Measurements from ENCODE around the gene PADI2.

Gene PADI2

GRCh38 chr1:17134034-17134433 lies 14.8 kb upstream of the PADI2 start:
- no peak for DNase-seq (ENCODE audit: low read depth)
- TF ChIP-seq CTCF (IDR thresholded peaks at IDR 0.05; ENCODE audit: insufficient read depth, low read depth, low read length, missing control alignments): no peak
- H3K4me3 ChIP-seq (ENCODE audit: low read length): no peak overlapping the region

GRCh38 chr1:17130138-17130635 lies 10.9 kb upstream of the PADI2 start:
- H3K4me3 ChIP-seq (ENCODE audit: low read length): no peak overlapping the region
- TF ChIP-seq CTCF (IDR thresholded peaks at IDR 0.05; ENCODE audit: insufficient read depth, low read depth, low read length, missing control alignments): no peak
- no peak for DNase-seq (ENCODE audit: low read depth)

DNA sequence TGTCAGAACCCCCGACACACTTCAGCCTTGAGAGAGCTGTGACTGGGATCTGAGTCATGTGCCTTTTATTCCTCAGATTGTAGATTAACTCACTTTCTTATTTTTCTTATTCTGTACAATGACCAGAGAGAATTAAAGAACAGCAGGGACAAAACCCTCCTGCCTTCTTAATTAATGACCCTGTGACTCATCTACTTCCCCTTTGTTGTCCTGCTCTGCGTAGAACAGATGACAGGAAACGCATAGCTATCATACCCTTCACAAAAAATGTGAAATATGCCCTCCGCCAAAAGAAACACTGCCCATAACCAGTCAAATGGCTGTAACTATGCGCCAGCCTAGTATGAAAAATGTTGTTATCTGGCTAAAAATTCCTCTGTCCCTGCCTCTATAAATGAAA lies 9.1 kb upstream of the PADI2 start:
- TF ChIP-seq CTCF (IDR thresholded peaks at IDR 0.05; ENCODE audit: insufficient read depth, low read depth, low read length, missing control alignments): no peak
- H3K4me3 ChIP-seq (ENCODE audit: low read length): no peak overlapping the region
- DNase-seq (ENCODE audit: low read depth): peak; percentile 63

- TF ChIP-seq CTCF (IDR thresholded peaks at IDR 0.05; ENCODE audit: insufficient read depth, low read depth, low read length, missing control alignments): peak; percentile 91
- DNase-seq (ENCODE audit: low read depth): peak; percentile 75
- H3K4me3 ChIP-seq (ENCODE audit: low read length): no peak overlapping the region
Measured at GRCh38 chr1:17125756-17126237, 6.5 kb upstream of the PADI2 start.

DNA sequence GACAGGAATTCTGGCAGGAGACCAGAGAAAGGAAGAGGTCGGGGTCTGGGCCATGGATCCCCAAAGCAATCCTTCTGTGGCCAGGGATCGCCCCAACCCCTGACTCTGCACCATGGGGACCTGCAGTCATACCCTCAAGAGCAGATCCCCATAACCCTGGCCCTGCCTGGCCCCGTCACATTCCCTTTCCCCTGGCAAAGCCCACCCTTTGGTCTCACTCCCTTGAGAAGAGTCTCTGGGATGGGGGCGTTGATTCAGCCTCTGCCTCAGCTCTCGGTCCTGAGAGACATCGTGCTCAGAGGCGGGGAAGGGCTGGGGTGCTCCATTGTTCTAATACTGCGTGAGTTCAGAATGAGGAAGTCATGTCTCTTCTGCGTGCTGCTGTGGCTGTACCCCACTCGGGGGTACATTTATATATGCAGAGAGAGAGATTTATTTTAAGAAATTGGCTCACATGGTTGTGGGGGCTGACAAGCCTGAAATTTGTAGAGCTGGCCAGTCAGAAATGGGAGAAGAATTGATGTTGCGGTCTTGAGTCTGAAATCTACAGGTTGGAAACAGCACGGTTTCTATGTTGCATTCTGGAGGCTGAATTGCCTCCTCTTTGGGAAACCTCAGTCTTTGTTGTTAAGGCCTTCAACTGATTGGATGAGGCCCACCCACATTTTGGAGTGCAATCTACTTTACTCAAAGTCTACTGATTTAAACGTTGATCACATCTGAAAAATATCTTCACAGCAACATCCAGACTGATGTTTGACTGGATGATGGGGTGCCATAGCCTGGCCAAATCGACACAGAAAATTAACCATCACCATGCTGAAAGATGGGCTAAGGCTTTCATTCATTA lies 4.2 kb upstream of the PADI2 start:
- DNase-seq (ENCODE audit: low read depth): no peak
- H3K4me3 ChIP-seq (ENCODE audit: low read length): no peak overlapping the region
- no peak for TF ChIP-seq CTCF (IDR thresholded peaks at IDR 0.05; ENCODE audit: insufficient read depth, low read depth, low read length, missing control alignments)

DNA sequence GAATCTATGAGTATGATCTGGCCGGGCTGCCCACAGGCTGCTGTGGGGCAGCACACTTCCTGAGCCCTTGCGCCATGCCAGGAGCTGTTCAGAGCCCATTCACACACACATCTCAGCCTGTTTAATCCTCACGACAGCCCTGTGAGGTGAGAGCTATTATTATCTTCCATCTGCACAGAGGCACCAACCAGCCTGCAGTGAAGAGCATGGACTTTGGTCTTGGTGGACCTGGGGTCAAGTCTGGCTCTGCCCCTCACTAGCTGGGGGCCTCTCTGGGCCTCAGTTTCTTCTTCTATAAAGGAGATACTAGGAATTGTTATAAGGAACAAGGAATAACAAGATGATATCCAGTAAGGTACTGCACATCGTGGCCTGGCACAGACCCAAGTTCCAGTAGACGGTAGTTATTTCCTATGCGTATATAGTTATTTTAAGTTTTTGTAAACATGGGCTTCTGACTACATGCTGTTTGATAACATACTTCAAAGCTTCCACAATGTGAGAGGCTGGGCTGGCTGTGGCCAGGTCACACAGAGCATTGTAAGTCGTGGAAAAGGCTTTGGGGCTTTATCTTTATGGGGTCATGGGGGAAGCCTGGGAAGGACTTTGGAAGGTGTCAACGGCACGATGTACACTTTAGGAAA lies 3.4 kb upstream of the PADI2 start:
- DNase-seq (ENCODE audit: low read depth): no peak
- H3K4me3 ChIP-seq (ENCODE audit: low read length): no peak overlapping the region
- no peak for TF ChIP-seq CTCF (IDR thresholded peaks at IDR 0.05; ENCODE audit: insufficient read depth, low read depth, low read length, missing control alignments)
